Activated CD4-positive, alpha-beta T cell treated with anti-CD3 and anti-CD28 coated beads, Interleukin-2, amount 10 ng/mL, durations not matched to agents 24 days and 14 days (primary cell): ENCODE measurements around the gene COMMD10. TPM values are rescaled to one million over a fixed set of nuclear protein-coding genes. Genes with fewer than 3 reads are reported as not detected.

Experiments
- DNase-seq: peaks from one replicate; pipeline ENCODE4 v3.0.0; 2022
- H3K27ac Mint-ChIP-seq: one replicate; pipeline ENCODE4 v1.8.0; 2022; ENCODE audit warnings: mild to moderate bottlenecking, mixed read lengths
- H3K27me3 Mint-ChIP-seq: one replicate; pipeline ENCODE4 v1.8.0; 2022; ENCODE audit warnings: mixed read lengths
- H3K36me3 Mint-ChIP-seq: one replicate; pipeline ENCODE4 v1.8.0; 2022; ENCODE audit warnings: low read depth, mild to moderate bottlenecking, mixed read lengths
- H3K4me1 Mint-ChIP-seq: one replicate; pipeline ENCODE4 v1.8.0; 2021; ENCODE audit warnings: mixed read lengths
- H3K4me3 Mint-ChIP-seq: one replicate; pipeline ENCODE4 v1.8.0; 2022; ENCODE audit warnings: mild to moderate bottlenecking, moderate library complexity, mixed read lengths
- H3K9me3 Mint-ChIP-seq: one replicate; pipeline ENCODE4 v1.8.0; 2021; ENCODE audit warnings: mixed read lengths
- intact Hi-C: fragments of 100-400 bp; cut with micrococcal nuclease; formaldehyde crosslinking; loops from one replicate; pipeline ENCODE4 v1.15.1; 2023
- total RNA-seq: library from RNA; stranded (reverse); gene quantifications from 2 replicates; pipeline ENCODE4 v1.2.3, GENCODE V29; 2022

Gene COMMD10
- total RNA-seq, 1 donor from 2014 or later = 22.2 TPM

DNA sequence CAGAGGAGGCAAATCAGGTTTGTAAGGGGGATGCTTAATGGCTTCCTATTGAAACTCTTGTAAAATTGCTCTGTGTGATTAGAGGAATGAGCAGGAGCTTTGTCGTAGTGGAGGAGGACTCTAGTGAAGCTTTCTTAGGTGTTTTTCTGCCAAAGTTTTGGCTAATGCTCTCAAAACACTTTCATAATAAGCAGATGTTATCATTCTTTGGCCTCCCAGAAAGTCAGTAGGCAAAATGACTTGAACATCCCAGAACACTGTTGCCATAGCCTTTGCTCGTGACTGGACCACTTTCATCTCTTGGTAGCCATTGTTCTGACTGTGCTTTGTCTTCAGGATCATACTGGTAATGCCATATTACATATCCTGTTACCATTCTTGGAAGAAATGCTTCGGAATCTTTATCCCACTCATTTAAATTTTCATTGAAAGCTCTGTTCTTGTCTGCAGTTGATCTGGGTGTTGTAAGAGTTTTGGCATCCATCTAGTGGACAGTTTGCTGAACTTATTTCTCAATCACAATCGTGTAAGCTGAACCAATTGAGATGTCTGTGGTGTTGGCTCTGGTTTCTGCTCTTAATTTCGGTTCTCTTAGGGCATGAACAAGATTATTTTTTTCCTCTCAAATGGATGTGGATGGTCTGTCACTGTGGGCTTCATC, 187.6 kb downstream of the COMMD10 start:
- Mint-ChIP-seq H3K27ac (no peak overlapping the region), H3K36me3 (no peaks in the 10 kb centered on the region), H3K4me1 (no peaks in the 10 kb centered on the region), H3K4me3 (no peak overlapping the region), H3K9me3 (peaks cover 11% of the 10 kb centered on the region), H3K27me3 (no peaks in the 10 kb centered on the region)
- no peak for DNase-seq
- intact Hi-C loops = no loop called here

DNA sequence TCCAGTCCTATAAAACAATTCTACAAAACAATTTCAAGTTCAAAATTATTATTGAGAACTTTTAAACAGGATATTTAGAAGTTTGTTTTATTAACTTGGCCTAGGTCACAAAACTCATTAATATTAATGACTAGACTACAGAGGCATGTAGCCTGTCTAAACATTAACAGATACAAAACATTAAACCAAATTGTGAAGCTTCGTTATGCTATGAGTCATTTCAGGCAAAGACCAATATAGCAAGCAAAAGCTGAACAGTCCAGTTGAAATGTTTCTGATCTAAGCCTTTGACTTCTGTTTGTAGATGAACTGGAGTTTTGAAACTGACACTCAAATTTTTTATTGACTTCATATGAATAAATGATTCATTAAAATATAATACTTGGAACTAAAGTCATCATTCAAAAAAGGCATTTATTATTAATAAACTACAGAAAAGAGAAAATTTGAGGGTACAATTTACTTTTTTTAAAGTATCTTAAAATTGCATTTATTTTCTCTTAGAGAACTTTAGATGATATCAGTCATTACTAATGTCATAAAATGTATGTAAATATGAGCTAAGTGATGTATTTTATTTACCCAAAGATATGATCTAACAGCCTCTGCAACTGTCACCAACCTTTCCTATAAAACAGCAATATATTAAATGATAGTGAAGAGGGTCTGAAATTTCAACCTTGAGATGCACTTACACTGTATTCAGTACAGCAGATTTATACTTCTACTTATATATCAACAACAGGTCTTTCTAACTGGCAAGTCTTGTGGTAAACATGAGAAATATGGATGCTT, 188.8 kb downstream of the COMMD10 start:
- no peaks in the 10 kb centered on the region for H3K27me3 Mint-ChIP-seq
- no peaks in the 10 kb centered on the region for H3K36me3 Mint-ChIP-seq
- H3K27ac Mint-ChIP-seq = no peak overlapping the region
- H3K4me3 Mint-ChIP-seq = no peak overlapping the region
- H3K4me1 Mint-ChIP-seq = no peaks in the 10 kb centered on the region
- no peak for DNase-seq
- intact Hi-C loops = no loop called here
- peaks cover 11% of the 10 kb centered on the region for H3K9me3 Mint-ChIP-seq

DNA sequence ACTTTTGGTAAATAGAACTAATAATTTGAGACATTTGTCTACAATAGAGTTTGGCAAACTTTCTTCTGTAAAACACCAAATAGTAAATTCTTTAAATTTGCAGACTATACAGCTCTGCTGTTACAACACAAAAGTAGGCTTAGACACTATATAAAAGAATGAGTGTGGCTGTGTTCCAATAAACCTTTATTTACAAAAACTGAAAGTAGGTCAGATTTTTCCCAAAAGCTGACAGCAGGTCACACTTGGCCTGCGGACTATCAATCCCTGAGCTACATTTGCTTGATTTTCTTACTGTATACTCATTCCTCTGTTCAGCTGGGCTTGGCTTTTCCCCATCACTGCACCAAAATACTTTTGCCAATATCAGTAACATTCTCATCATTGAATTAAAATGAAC, 189.4 kb downstream of the COMMD10 start:
- Mint-ChIP-seq H3K9me3 (peaks cover 11% of the 10 kb centered on the region), H3K27ac (no peak overlapping the region), H3K36me3 (no peaks in the 10 kb centered on the region), H3K27me3 (no peaks in the 10 kb centered on the region), H3K4me1 (no peaks in the 10 kb centered on the region), H3K4me3 (no peak overlapping the region)
- DNase-seq = no peak
- intact Hi-C loops = no loop called here

DNA sequence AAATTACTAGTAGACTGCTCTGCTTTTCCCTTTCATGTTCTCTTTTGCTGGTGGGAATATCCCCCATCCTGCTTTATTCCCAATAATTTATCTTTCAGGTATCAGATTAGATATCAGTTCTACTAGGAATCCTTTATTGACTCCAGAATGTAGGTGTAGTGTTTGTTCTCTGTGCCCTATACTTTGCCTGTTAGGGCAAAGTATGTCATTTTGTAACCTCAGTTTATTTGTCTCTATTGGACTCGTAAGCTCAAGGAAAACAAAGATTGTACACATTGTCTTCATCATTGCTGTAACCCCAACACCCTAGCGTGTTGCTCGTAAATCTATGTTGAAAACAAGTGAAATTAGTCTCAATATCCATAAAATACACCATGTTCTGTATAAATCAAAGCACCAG, 190.5 kb downstream of the COMMD10 start:
- H3K27me3 Mint-ChIP-seq = no peaks in the 10 kb centered on the region
- no peak overlapping the region for H3K27ac Mint-ChIP-seq
- no peaks in the 10 kb centered on the region for H3K4me1 Mint-ChIP-seq
- H3K4me3 Mint-ChIP-seq = no peak overlapping the region
- H3K9me3 Mint-ChIP-seq = peaks cover 11% of the 10 kb centered on the region
- no peaks in the 10 kb centered on the region for H3K36me3 Mint-ChIP-seq
- no peak for DNase-seq
- intact Hi-C loops = no loop called here

DNA sequence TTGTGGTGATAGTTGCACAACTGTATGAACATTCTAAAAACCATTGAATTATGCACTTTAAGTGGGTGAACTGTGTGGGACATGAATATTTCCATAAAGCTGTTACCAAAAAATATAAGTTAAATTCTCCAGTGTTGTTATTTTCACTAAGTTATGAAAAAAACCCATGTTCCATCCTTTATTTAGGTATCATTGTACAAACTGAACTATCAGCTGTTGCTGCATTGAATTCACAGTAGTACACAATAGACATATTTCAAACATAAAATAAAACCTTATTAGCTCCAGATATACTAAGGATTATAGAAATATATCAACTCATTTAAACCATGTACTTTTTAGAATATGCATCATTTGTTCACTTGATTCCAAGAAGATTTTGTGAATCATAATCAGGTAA, 192.1 kb downstream of the COMMD10 start:
- peaks cover 11% of the 10 kb centered on the region for H3K9me3 Mint-ChIP-seq
- H3K27ac Mint-ChIP-seq = no peak overlapping the region
- intact Hi-C loops = no loop called here

DNA sequence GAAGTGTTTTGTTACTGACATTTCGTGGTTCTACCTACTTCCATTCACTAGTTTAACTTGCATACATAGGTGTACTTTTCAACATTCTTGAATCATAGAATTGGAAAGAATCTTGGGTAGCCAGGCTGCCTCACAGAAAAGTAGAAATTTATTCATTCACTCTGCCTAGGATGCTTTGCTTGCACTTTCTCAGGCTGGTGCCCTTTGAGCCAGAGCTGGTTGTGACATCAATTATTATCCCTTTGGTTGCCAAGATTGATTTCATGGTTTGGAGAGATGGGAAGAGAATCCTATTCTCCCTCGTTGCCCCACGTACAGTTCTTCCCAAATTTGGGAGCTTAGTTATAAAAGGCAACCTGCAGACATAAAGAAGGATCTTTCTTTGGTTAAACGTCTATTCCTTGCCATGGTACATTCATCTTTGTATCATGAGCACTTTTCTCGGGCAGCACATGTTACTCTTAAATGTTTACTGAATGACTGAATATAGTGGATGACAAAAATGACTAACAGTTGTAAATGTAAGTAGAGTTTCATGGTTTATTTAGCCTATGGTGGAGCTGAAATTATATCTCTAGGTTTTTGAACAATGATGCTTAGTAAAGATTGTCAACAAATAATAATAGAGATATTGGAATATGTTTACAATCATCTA, 195.5 kb downstream of the COMMD10 start:
- no peaks in the 10 kb centered on the region for H3K4me1 Mint-ChIP-seq
- no peak overlapping the region for H3K27ac Mint-ChIP-seq
- DNase-seq = no peak
- no peaks in the 10 kb centered on the region for H3K27me3 Mint-ChIP-seq
- H3K4me3 Mint-ChIP-seq = no peak overlapping the region
- H3K9me3 Mint-ChIP-seq = peaks cover 7% of the 10 kb centered on the region
- intact Hi-C loops = no loop called here
- peaks cover 2% of the 10 kb centered on the region for H3K36me3 Mint-ChIP-seq

More for the DNA sequence above, 192.1 kb downstream of the COMMD10 start:
- Mint-ChIP-seq H3K36me3 (peaks cover under 1% of the 10 kb centered on the region), H3K4me3 (no peak overlapping the region), H3K4me1 (no peaks in the 10 kb centered on the region), H3K27me3 (no peaks in the 10 kb centered on the region)
- no peak for DNase-seq

DNA sequence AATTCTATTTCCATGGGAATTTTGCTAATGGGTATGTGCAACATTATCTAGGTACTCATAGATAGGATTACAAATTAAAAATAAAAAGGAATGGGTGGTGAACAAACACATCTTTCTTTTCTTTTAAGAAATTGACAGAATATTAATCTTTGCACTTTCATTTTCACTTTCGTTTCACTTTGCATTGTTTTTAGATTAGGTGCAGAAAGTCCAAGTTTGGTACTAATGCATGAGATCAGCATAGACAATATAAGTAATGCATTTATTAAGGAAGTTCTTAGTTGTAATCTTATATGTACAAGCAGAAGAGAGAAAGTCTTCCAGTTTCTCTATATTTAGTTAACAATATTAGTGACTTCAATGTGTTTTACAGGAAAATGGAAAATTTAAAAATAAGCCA, 196.5 kb downstream of the COMMD10 start:
- no peak for DNase-seq
- Mint-ChIP-seq H3K4me3 (no peak overlapping the region), H3K27me3 (no peaks in the 10 kb centered on the region), H3K27ac (no peak overlapping the region), H3K4me1 (no peaks in the 10 kb centered on the region), H3K36me3 (peaks cover 2% of the 10 kb centered on the region), H3K9me3 (peaks cover 7% of the 10 kb centered on the region)
- intact Hi-C loops = no loop called here

DNA sequence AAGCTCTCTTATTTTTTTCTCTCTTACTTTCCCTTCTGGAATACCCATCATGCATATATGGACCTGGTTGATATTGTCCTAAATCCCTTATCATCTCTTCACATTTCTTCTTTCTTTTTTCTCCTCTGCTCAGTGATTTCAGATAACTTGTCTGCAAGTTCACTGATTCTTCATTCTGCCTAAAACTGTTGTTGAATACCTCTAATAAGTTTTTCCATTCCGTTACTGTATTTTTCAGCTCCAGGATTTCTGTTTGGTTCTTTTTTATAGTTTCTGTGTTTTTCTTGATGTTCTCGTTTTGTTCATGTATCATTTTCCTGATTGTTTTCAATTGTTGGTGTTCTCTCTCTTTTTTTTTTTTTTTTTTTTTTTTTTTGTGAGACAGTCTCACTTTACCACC, 203.7 kb downstream of the COMMD10 start:
- H3K4me3 Mint-ChIP-seq = no peak overlapping the region
- peaks cover 8% of the 10 kb centered on the region for H3K36me3 Mint-ChIP-seq
- H3K4me1 Mint-ChIP-seq = no peaks in the 10 kb centered on the region
- intact Hi-C loops = no loop called here
- DNase-seq = no peak
- no peak overlapping the region for H3K27ac Mint-ChIP-seq
- no peaks in the 10 kb centered on the region for H3K27me3 Mint-ChIP-seq
- H3K9me3 Mint-ChIP-seq = peaks cover 21% of the 10 kb centered on the region

DNA sequence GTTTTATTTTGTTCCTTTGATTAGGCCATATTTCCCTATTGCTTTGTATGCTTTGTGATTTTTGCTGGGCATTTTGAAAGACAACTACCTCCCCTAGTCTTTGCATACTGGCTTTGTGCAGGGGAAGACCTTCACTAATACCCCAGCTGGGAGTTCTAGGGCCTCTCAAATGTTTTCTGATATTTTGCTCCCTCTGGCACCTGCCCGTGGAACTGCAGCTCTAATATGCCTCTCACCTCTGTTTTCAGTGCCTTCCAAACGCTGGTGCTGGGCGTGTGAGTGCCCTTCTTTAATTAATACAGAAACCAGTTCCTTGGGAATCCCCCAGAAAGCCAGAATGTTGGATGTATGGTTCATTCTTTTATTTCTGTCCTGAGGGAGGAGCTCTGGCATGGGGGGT, 204.5 kb downstream of the COMMD10 start:
- Mint-ChIP-seq H3K36me3 (peaks cover 8% of the 10 kb centered on the region), H3K4me1 (no peaks in the 10 kb centered on the region), H3K4me3 (no peak overlapping the region), H3K27ac (no peak overlapping the region), H3K27me3 (no peaks in the 10 kb centered on the region), H3K9me3 (peaks cover 21% of the 10 kb centered on the region)
- intact Hi-C loops = no loop called here
- no peak for DNase-seq

DNA sequence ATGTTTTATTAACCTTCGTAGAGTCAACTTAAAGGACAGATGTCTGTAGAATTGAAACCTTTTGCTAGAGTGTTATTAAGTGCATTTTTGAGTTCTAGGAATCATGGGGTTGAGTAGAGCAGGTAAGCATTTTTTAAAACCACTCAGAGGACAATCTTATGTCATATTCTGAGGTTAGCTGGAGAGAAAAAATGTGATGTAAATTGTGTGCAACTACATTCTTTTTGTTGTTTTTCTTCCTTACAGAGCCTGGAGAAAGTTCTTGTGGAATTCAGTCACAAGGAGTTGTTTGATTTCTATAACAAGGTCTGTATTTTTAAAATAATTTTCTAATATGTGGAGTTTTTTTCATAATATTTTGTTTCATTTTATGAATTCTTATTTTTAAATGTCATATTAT, 206.4 kb downstream of the COMMD10 start:
- Mint-ChIP-seq H3K36me3 (peaks cover 8% of the 10 kb centered on the region), H3K27me3 (no peaks in the 10 kb centered on the region), H3K4me1 (no peaks in the 10 kb centered on the region), H3K4me3 (no peak overlapping the region), H3K27ac (no peak overlapping the region), H3K9me3 (peaks cover 25% of the 10 kb centered on the region)
- intact Hi-C loops = no loop called here
- no peak for DNase-seq

DNA sequence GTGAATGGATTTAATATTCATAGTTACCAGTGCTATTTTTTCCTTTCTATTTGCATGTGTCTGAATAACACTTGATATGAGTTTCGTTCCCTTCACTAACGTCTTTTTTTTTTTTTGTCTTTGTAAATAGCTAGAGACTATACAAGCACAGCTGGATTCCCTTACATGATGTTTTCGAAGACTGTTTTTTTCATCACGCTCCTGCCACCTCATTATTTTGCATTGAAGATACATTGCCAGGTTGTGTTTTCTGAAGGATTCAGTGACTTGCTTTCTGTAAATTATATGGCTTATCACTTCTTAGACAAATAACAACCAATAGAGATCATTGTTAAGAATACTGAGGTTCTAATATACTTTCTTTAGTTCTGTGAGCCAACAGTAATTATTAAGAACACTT, 207.5 kb downstream of the COMMD10 start:
- Mint-ChIP-seq H3K4me1 (no peaks in the 10 kb centered on the region), H3K9me3 (peaks cover 26% of the 10 kb centered on the region), H3K27ac (no peak overlapping the region), H3K4me3 (no peak overlapping the region), H3K36me3 (peaks cover 8% of the 10 kb centered on the region), H3K27me3 (no peaks in the 10 kb centered on the region)
- DNase-seq = no peak
- intact Hi-C loops = no loop called here

DNA sequence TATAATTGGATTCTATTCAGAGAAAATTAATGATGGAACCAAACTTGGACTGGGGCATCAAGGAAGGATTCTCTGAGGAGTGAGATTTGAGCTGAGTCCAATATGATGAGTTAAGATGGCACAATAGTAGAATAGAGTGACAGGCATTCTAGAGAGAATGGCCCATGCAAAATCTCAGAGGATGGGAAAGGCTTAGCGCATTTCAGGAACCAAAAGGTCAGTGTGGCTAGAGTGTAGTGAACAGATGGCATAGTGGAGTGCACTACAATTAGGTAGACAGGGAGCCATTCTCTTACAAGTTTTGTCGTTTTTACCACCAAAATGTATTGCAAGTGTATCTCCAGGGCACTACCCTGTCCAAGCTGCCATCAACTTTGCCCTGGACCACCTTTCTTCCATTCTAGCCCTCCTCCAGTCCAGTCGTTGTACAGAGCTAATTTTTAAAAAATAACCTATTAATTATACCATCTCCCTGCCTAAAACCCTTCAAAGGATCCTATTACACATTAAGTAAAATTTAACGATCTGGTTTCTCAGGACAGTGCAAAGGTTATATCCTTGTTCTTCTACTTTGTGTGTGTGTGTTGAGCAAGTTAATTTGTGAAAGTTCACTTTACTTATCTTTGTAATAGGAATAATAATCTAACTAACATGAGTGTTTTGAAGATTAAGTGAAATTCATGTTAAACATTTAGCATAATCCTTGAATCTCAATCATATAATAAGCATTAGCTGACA, 211.7 kb downstream of the COMMD10 start:
- Mint-ChIP-seq H3K27ac (no peak overlapping the region), H3K27me3 (no peaks in the 10 kb centered on the region), H3K9me3 (peaks cover 16% of the 10 kb centered on the region), H3K4me1 (no peaks in the 10 kb centered on the region), H3K4me3 (no peak overlapping the region), H3K36me3 (peaks cover 16% of the 10 kb centered on the region)
- intact Hi-C loops = no loop called here
- DNase-seq = no peak

DNA sequence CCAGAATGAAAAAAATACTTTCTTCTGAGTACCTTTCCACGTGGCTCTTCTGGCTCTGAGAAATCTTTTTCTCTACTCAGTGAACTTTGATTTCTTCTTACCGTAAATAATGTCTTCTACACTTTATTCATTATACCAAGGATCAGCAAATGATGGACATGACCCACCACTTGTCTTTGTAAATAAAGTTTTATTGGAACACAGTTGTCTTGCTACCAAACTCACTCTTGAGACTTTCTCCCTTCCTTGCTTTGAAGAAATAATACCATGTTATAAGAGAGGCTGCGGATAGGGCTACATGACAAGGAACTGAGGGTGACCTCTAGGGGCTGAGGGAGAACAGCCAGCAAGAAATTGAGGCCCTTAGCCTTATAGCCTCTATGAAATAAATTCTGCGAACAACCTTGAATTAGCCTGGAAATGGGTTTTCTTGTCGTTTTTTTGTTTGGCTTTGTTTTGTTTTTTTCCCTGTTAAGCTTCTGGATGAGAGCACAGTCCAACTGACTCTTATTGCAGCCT, 212.5 kb downstream of the COMMD10 start:
- Mint-ChIP-seq H3K27ac (no peak overlapping the region), H3K4me3 (no peak overlapping the region), H3K9me3 (peaks cover 16% of the 10 kb centered on the region), H3K27me3 (no peaks in the 10 kb centered on the region), H3K36me3 (peaks cover 14% of the 10 kb centered on the region), H3K4me1 (no peaks in the 10 kb centered on the region)
- no peak for DNase-seq
- intact Hi-C loops = no loop called here
